Measurements from ENCODE around the gene PIK3R2.

GRCh38 chr19:18172331-18173053, 19.5 kb downstream of the PIK3R2 start:
- TF ChIP-seq EP300 (IDR thresholded peaks at IDR 0.05; ENCODE audit: borderline replicate concordance) (no peak), YY1 (IDR thresholded peaks at IDR 0.05; ENCODE audit: low read depth) (no peak), TAF1 (IDR thresholded peaks at IDR 0.05; ENCODE audit: low read depth) (no peak), MAX (IDR thresholded peaks at IDR 0.05) (no peak), FOXM1 (IDR thresholded peaks at IDR 0.05; ENCODE audit: borderline replicate concordance, low read depth) (no peak)
- TF ChIP-seq, protein P1, sequence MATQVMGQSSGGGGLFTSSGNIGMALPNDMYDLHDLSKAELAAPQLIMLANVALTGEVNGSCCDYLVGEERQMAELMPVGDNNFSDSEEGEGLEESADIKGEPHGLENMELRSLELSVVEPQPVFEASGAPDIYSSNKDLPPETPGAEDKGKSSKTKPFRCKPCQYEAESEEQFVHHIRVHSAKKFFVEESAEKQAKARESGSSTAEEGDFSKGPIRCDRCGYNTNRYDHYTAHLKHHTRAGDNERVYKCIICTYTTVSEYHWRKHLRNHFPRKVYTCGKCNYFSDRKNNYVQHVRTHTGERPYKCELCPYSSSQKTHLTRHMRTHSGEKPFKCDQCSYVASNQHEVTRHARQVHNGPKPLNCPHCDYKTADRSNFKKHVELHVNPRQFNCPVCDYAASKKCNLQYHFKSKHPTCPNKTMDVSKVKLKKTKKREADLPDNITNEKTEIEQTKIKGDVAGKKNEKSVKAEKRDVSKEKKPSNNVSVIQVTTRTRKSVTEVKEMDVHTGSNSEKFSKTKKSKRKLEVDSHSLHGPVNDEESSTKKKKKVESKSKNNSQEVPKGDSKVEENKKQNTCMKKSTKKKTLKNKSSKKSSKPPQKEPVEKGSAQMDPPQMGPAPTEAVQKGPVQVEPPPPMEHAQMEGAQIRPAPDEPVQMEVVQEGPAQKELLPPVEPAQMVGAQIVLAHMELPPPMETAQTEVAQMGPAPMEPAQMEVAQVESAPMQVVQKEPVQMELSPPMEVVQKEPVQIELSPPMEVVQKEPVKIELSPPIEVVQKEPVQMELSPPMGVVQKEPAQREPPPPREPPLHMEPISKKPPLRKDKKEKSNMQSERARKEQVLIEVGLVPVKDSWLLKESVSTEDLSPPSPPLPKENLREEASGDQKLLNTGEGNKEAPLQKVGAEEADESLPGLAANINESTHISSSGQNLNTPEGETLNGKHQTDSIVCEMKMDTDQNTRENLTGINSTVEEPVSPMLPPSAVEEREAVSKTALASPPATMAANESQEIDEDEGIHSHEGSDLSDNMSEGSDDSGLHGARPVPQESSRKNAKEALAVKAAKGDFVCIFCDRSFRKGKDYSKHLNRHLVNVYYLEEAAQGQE (IDR thresholded peaks at IDR 0.05; ENCODE audit: low read depth), result no peak
